Jurkat, Clone E6-1 (cell line): ENCODE results near the gene CMTM8.
A peak's percentile ranks its signal among the peaks of the same experiment; 100 is the strongest.

ENCODE experiments used
- DNase-seq: peaks from one replicate; pipeline ENCODE4 v3.0.0-alpha.2; 2011; ENCODE audit warnings: low read depth, low spot score
- H3K4me3 ChIP-seq: 2 replicates; pipeline ENCODE4 v1.5.1; 2011; ENCODE audit warnings: mild to moderate bottlenecking, low read length, control low read depth, moderate library complexity

Gene CMTM8

GRCh38 chr3:32258869-32259268 is 20.4 kb downstream of the CMTM8 start:
- DNase-seq: no peak
- H3K4me3 ChIP-seq: no peak overlapping the region

GRCh38 chr3:32261545-32261944 is 23.1 kb downstream of the CMTM8 start:
- DNase-seq: no peak
- no peak overlapping the region for H3K4me3 ChIP-seq

- DNase-seq: no peak
- H3K4me3 ChIP-seq: no peak overlapping the region
These were observed 23.7 kb downstream of the CMTM8 start for GRCh38 chr3:32262201-32262600.

GRCh38 chr3:32274306-32274705 is 35.8 kb downstream of the CMTM8 start:
- H3K4me3 ChIP-seq: no peak overlapping the region
- DNase-seq: no peak

GRCh38 chr3:32275506-32275905 is 37.0 kb downstream of the CMTM8 start:
- H3K4me3 ChIP-seq: no peak overlapping the region
- no peak for DNase-seq

- no peak overlapping the region for H3K4me3 ChIP-seq
- DNase-seq: no peak
These were observed 37.9 kb downstream of the CMTM8 start for GRCh38 chr3:32276279-32276841.

- no peak overlapping the region for H3K4me3 ChIP-seq
- no peak for DNase-seq
These were observed 40.2 kb downstream of the CMTM8 start for GRCh38 chr3:32278714-32279113.

- DNase-seq: no peak
- H3K4me3 ChIP-seq: no peak overlapping the region
These were observed 41.9 kb downstream of the CMTM8 start for GRCh38 chr3:32280262-32280910.

- H3K4me3 ChIP-seq: no peak overlapping the region
- no peak for DNase-seq
These were observed 43.2 kb downstream of the CMTM8 start for GRCh38 chr3:32281570-32282106.

GRCh38 chr3:32282578-32283154 is 44.2 kb downstream of the CMTM8 start:
- no peak overlapping the region for H3K4me3 ChIP-seq
- DNase-seq: no peak

- DNase-seq: no peak
- H3K4me3 ChIP-seq: no peak overlapping the region
These were observed 44.8 kb downstream of the CMTM8 start for GRCh38 chr3:32283304-32283703.

- no peak overlapping the region for H3K4me3 ChIP-seq
- DNase-seq: no peak
These were observed 46.1 kb downstream of the CMTM8 start for GRCh38 chr3:32284443-32285212.

GRCh38 chr3:32285891-32286290 is 47.4 kb downstream of the CMTM8 start:
- no peak for DNase-seq
- H3K4me3 ChIP-seq: no peak overlapping the region

GRCh38 chr3:32288819-32289218 is 50.3 kb downstream of the CMTM8 start:
- no peak overlapping the region for H3K4me3 ChIP-seq
- DNase-seq: no peak

- no peak for DNase-seq
- no peak overlapping the region for H3K4me3 ChIP-seq
These were observed 52.1 kb downstream of the CMTM8 start for GRCh38 chr3:32290619-32291018.

GRCh38 chr3:32292085-32292796 is 53.8 kb downstream of the CMTM8 start:
- H3K4me3 ChIP-seq: no peak overlapping the region

GRCh38 chr3:32293903-32294302 is 55.4 kb downstream of the CMTM8 start:
- no peak overlapping the region for H3K4me3 ChIP-seq

More at GRCh38 chr3:32292085-32292796, 53.8 kb downstream of the CMTM8 start:
- no peak for DNase-seq

GRCh38 chr3:32296251-32297204 is 58.0 kb downstream of the CMTM8 start:
- DNase-seq: peak; percentile 40
- no peak overlapping the region for H3K4me3 ChIP-seq

More at GRCh38 chr3:32293903-32294302, 55.4 kb downstream of the CMTM8 start:
- no peak for DNase-seq
